T follicular helper cell (primary cell): ENCODE data around the gene RADIL.
"Not testable (repeated sequence)": the region's sequence is repeated elsewhere in the genome, so short reads cannot be mapped to it uniquely, and the experiment has no call there.

Experiments
- DNase-seq: peaks from one replicate; pipeline ENCODE4 v3.0.0-alpha.2; 2020; ENCODE audit warnings: low read depth
- total RNA-seq, 2 experiments: gene quantifications; one replicate each; lab custom pipeline; 2026; lab: John Stamatoyannopoulos, UW

RADIL gene, protein sequence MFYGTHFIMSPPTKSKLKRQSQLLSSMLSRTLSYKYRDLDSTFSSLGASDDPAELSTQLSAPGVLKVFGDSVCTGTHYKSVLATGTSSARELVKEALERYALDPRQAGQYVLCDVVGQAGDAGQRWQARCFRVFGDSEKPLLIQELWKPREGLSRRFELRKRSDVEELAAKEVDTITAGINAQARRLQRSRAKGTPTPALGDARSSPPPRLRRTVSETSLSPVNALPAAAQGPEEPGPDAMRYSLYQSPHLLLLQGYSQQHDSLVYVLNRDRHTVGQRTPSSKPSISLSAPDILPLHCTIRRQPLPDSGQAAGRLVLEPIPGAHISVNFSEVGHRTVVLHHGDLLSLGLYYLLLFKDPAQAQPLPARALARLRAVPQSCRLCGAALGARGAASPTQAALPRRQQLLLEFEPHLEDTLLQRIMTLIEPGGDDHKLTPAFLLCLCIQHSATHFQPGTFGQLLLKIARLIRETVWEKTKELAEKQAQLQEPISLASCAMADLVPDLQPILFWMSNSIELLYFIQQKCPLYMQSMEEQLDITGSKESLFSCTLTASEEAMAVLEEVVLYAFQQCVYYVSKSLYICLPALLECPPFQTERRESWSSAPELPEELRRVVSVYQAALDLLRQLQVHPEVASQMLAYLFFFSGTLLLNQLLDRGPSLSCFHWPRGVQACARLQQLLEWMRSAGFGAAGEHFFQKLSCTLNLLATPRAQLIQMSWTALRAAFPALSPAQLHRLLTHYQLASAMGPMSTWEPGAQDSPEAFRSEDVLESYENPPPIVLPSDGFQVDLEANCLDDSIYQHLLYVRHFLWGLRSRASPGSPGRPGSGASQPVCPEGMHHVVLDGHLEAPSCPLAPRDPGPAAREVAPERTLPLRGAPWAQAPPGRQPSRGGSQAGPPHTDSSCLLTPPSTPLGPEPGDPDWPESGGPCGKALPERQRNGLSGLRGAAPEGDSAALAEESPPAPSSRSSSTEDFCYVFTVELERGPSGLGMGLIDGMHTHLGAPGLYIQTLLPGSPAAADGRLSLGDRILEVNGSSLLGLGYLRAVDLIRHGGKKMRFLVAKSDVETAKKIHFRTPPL
- total RNA-seq, result 0 to 0.06 reads per million in 2 experiments

DNA sequence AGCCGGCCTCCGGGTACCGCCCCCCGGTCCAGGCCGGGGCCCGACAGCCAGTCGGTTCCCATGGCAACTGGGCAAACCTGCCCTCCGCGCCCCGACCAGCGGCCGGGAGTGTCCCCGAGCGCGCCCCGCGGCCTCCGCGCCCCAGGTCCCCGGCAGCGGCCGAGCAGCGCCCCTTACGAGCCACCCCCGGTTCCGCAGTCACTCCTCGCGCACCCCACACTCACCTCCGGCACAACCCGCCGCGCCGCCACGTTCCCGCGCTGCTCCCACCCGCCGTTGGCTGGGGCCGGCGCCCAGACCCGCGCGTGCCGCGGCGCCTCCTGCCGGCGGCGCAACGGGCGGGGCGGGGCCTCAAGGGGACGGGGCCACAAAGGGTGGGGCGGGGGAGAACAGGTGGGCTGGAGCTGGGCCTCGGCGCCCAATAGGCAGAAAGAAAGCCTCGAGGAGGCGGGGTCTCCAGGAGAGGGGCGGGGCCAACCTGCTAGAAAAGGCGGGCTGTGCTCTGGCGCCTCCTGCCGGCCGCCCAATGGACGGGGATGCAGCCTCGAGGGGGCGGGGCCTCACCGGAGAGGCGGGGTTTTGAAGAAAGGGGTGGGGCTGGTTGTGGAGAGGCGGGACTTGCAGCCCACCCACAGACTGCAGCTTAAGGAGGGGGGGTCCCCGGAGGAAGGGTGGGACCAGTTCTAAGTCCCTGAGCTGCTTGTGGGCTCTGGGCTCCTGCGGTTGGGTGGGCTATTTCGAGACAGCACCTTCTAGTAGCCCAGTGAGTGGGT, at the start of gene RADIL:
RADIL (minus strand) TSS at position 345 of the 773 bp plus-strand sequence. CDS start 5,577 bp downstream, outside the sequence.
- peak; percentile 80 for DNase-seq

DNA sequence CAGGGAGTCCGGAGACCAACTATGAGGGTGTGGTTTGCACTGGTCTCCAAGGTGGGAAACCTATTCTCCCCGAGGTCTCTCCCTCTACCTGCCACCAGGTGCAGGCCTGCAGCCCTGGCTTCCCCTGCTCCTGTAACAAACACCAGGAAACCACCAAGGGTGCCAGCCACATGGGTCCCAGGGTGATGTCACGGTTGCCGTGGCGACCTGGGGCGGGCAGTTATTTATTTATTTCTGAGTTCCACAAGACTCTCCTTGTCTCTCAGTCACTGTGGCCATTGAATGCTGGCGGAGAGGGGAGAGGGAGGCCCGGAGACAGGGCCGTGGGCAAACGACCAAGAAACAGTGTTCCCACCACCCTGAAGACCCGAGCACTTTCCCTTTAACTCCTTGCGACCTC, 48.4 kb upstream of the RADIL start:
- no peak for DNase-seq

DNA sequence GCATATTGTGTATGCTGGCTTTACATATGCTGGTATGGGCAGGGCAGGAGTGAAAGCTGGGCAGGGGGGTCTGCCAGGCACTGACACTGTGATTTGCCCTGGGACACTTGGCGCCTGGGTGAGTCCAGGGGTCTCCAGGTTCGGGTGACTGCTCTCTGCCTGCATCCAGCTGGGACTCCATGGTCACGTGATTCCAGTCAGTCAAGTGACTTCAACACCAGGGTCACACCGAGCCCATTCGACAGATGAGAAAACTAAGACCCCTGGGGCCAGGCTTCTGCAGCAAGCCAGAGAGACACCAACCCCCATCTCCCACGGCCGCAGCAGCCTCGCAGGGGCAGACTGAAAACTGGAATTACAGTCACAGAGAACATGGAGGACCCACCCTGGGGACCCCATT, 45.5 kb upstream of the RADIL start:
- DNase-seq, result no peak

DNA sequence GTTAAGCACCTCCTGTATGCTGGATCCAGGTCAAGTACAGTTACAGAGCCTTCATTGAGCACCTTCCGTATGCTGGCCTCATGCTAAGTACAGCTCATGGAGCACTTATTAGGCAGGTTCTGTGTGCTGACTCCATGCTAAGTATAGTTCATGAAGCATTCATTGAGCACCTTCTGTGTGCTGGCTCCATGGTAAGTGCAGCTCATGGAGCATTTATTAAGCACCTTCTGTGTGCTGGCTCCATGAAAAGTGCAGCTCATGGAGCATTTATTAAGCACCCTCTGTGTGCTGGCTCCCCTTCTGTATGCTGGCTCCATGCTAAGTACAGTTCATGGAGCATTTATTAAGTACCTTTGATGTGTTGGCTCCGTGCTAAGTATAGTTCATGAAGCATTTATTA, 44.9 kb upstream of the RADIL start:
- no peak for DNase-seq

DNA sequence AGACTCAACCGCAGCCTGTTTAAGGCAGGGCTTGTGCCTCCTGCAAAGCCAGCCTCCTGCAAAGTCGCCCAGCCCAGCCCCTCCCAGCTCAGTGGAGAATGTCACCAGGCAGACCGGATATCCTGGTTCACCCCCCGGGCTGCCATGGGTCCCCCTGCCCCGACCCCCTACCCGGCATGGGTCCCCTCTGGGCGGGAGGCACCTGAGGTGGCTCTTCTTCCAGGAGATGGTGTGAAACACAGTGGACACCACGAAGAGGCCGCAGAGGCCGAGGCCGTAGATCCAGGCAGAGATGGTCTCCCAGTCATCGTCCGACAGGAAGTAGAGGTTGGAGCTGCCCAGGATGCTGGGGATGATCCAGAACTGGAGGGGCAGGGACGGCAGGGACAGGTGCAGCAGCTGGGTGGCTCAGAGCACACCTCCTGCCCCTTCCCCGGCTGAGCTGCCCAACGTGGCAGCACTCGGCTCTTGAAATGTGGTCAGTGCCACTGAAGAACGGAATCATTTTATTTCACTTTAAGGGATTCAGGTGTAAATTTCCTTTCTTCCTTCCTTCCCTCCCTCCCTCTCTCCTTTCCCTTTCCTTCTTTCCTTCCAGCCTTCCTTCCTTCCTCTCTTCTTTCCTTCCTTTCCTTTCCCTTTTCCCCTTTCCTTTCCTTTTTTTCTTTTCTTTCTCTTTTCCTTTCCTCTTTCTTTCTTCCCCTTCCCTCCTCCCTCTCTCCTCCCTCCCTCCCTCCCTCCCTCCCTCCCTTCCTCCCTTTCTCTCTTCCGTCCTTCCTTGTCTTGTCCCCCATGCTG, 36.7 kb upstream of the RADIL start:
- no peak for DNase-seq

DNA sequence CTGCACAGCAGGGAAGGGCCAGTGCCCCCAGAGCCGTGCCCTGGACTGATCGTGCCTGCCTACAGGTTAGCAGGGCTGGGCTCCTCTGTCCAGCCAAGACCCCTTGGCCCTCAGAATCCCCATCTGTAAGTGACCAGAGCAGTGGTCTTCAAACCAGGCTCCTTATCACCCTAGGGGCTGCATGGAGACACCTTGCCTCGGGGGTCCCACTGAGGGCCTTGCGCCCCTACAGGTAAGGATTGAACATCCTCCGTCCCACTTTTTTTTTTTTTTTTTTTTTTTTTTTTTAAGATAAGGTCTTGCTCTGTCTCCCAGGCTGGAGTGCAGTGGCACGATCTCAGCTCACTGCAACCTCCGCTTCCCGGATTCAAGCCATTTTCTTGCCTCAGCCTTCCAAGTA, 32.6 kb upstream of the RADIL start:
- no peak for DNase-seq

DNA sequence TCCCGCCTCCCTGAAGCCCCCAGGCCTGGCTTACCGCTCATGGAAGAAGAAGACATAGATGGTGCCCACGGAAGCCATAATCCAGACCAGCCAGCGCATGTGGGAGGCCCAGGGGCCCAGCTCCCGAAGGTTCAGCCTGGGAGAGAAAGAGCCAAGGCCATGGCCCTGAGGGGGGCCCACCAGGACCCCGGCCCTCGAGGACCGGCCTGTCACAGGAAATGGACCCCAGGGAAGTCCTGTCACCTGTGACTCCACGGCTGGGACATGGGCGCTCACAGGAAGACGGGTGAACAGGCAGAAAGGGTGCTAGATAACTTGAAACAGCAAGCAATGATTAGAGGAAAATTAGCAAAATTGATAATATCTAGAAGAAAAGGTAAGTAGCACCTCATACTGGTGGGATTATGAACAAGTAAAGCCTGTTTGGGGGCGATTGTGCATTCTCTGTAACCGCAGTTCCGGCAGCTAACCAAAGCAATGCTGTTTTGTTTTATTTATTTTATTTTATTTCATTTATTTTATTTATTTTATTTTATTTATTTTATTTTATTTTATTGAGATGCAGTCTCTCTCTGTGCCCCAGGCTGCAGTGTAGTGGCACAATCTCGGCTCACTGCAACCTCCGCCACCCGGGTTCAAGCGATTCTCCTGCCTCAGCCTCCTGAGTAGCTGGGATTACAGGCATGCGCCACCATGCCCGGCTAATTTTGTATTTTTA, 27.8 kb upstream of the RADIL start:
- no peak for DNase-seq

DNA sequence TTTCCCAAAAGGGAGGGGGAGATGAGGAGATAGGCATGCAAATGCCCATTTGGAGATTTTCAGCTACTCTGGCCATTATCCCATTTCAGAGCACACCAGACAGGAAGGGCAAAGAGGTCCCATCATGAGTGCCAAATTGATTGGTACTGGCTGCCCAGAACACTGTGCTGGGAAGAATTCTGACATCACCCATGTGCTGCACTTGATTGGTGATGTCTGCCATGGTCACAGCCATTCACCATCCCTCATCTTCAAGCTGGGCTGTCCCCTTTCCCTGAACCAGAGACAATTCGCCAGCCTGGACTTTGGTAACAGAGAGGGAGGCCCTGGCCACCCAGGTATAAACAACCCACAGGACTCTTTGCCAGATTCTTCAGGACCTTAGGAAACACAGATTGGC, 23.2 kb upstream of the RADIL start:
- no peak for DNase-seq

DNA sequence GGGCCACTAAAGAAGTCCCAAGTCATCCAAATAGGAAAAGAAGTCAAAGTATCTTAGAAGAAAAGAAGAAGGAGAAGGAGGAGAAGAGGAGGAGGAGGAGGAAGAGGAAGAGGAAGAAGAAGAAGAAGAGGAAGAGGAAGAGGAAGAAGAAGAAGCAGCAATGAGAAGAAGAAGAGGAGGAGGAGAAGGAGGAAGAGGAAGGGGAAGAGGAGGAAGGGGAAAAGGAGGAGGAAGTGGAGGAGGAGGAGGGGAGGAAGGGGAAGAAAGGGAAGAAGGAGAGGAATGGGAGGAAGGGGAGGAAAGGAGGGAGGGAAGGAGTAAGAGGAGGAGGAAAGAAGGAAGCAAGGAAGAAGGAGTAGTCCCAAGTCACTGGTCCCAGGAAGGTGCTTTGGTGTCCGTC, 21.7 kb upstream of the RADIL start:
- DNase-seq, result no peak

DNA sequence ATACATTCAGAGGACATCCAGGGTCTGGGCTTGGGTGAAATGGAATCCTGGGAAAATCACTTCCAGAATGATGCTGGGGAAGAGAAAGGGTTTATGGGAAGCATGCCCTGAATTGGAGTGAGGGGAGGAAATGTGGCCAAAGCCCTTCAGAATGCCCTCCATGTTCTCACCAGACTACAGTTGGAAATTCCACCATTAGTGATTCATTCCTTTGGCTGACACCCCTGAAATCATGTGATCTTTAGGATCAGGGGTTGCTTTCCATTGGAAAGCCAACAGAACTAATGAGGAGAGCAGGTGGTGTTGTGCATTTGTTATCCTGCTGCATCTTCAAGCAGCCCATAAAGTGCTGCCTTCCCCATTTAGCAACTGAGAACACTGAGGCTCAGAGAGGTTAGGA, 20.8 kb upstream of the RADIL start:
- DNase-seq, result no peak

DNA sequence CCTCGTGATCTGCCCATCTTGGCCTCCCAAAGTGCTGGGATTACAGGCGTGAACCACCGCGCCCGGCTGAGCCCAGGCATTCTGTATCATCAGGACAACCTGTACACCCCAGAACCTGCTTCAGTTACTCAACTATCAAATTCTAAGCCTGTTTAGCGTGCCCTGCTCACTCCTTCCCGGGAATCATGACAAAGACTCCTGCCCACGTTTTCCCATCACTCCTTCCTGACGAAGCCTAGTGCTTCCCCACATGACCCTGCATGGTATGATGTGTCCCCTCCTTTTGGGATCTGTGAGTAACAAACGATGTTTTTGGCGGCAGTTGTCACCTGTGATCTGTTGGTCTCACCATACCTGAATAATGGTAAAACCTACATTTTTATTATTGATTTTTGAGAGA, 12.2 kb upstream of the RADIL start:
- no peak for DNase-seq

DNA sequence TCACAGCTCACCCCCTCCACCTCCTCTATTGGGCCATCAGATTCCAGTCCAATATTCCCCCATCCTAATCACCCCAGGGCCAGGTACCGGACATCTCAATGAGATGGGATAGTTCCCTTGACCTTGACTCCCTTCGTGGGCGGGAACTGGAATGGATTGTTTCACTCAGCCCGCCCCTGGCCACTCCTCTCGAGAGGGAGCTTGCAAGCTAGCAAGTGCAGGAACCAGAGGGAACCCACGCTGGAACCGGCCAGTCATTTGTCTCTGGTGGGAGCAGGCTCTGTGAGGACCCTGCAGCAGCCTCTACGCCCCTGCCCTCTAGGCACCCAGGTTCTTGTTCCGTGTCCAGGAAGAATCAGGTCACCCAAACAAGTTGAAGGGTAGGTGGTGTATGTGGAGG, 11.0 kb upstream of the RADIL start:
- no peak for DNase-seq

DNA sequence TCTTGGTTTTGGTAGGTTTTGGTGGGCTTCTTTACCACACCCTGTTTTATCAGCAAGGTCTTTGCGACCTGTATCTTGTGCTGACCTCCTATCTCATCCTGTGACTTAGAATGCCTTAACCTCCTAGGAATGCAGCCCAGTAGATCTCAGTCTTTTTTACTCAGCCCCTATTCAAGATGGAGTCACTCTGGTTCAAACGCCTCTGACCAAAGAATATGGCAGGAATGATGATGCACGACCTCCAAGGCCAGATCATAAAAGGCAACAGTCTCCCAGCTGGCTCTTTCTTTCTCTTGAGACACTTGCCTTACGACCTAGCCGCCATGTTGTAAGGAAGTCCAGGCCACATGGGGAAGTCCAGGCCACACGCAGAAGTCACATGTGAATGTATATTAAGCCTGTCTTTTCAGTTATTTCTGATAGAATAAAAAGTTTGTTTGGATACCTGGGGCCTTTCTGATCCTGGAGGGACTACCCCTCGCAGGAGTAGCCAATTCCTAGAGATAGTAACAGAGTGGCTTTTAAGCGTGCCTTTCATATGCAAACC, 10.5 kb upstream of the RADIL start:
- no peak for DNase-seq

DNA sequence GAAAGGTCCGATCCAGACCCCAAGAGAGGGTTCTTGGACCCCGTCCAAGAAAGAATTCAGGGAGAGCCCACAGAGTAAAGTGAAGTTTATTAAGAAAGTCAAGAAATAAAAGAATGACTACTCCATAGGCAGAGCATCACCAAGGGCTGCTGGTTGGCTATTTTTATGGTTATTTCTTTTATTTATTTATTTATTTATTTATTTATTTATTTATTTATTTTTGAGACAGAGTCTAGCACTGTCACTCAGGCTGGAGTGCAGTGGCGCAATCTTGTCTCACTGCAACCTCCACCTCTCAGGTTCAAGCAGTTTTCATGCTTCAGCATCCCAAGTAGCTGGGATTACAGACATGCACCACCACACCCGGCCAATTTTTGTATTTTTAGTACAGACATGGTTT, 9.7 kb upstream of the RADIL start:
- DNase-seq, result not testable (repeated sequence)

DNA sequence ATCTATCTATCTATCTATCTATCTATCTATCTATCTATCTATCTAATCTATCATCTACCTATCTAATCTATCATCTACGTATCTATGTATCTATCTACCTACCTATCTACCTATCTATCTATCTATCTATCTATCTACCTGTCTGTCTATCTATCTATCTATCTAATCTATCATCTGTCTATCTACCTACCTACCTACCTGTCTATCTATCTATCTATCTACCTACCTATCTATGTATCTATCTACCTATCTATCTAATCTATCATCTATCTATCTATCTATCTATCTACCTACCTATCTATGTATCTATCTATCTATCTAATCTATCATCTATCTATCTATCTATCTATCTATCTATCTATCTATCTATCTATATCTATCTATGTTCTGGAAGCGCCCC, 8.0 kb upstream of the RADIL start:
- not testable (repeated sequence) for DNase-seq

DNA sequence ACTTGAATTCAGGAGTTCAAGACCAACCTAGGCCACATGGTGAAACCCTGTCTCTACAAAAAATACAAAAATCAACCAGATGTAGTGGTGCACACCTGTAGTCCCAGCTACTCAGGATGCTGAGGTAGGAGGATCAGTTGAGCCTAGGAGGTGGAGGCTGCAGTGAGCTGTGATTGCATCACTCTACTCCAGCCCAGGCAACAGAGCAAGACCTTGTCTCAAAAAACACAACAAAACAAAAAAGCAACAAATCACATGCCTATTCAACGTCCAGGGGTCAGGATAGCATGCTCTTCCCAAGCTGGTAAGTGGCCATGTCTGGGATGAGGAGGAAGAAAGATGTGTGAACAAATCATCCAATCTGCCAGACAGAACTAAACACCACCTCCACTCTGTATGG, 6.2 kb upstream of the RADIL start:
- no peak for DNase-seq

DNA sequence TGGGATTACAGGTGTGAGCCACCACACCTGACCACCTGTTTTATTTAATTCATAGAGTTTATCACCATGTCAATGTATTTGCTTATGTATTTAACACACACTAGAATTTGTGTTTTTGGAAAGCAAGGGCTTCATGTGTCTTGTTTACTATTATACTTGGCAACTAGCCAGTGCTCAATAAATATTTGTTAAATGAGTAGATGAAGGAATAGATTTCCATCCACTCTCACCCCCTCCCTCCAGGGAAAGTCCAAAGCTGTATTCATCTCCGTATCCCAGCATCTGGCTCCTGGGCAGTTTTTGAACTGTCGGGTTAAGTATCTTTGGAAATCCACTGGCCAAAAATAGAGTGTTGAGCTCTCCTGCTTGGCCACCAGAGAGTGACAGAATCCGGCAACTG, 4.6 kb upstream of the RADIL start:
- DNase-seq, result no peak

DNA sequence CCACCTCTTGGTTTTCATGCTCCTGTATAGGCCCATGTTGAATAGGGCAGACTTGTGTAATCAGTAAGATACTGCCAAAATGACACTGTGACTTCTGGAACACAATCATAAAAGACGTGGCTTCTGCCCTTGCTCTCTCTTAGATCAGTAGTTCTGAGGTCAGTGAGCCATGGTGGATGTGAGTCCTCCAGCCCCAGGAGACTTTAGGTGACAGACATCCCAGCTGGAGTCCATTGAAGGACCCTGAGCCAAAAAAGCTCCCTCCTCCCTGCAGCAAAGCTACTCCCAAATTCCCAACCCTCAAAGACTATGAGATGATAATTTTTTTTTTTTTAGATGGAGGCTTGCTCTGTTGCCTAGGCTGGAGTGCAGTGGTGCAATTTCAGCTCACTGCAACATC, 3.2 kb upstream of the RADIL start:
- no peak for DNase-seq

DNA sequence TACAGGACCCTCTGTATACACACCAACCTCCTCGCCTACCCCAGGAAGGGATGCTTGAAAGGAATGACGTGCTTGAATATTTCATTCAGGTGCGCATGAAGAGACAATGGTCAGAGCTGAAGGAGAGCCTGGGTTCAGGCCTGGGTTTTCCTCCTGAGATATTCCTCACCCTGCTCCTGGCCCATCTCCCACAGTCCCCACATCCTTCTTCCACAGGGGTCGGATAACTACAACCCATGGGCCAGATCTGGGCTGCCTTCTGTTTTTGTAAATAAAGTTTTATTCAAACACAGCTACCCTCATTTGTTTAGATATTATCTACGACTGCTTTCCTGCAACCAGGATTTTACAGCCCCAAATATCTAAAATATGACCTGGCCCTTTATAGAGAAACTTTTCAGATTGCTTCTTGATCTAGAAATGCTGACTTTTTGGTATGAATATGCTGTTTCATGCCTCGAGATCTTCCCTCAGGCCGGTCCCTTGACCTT, 1.8 kb upstream of the RADIL start:
- DNase-seq, result no peak

DNA sequence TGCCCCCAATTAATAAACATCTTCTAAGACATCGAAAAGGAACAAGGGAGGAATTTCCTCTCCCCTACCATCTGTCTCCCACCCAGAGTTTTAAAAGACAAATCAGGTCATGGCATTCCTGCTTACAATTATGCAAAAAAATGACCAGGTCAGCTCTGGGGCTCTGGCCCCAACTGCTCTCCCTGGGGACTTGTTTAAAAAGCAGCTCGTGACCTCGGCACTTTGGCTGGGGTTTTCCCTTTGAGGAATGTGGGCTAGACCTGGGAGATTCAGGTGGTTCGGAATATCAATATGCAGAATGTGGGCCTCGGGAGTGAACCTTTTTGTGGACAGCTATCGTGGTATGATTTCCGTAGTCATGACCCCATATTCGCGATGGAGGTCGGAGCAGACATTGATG, 648 bp upstream of the RADIL start:
- no peak for DNase-seq
